ENCODE measurements around the gene ATAD3C. TPM values are rescaled to one million over a fixed set of nuclear protein-coding genes. Genes with fewer than 3 reads are reported as not detected.
A peak's percentile ranks its signal among the peaks of the same experiment; 100 is the strongest.

The ATAD3C gene, protein sequence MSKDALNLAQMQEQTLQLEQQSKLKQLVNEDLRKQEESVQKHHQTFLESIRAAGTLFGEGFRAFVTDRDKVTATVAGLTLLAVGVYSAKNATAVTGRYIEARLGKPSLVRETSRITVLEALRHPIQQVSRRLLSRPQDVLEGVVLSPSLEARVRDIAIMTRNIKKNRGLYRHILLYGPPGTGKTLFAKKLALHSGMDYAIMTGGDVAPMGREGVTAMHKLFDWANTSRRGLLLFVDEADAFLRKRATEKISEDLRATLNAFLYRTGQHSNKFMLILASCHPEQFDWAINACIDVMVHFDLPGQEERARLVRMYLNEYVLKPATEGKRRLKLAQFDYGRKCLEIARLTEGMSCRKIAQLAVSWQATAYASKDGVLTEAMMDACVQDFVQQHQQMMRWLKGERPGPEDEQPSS
- total RNA-seq, result 1 to 10 TPM; 1.9 to 8.5 (median 4.3) TPM

- no peak for TF ChIP-seq CTCF (IDR thresholded peaks at IDR 0.05)
- no peak for TF ChIP-seq POLR2AphosphoS5 (IDR thresholded peaks at IDR 0.05)
- TF ChIP-seq POLR2A (IDR thresholded peaks at IDR 0.05), result no peak
- Histone ChIP-seq H3K4me1 (no peaks in the 10 kb centered on the region), H3K9me3 (no peaks in the 10 kb centered on the region), H3K27ac (no peak within 1 kb of the TSS), H3K27me3 (no peaks in the 10 kb centered on the region), H3K4me3 (no peak within 1 kb of the TSS), H3K36me3 (no peaks in the 10 kb centered on the region)
- DNase-seq (ENCODE audit: low spot score in 2 of 2), result no peak
- intact Hi-C loops (cut with DNase I; ENCODE audit: low total_unique reads), result no loop called here
These were observed at the start of gene ATAD3C for GRCh38 chr1:1449099-1449739. TSS of gene ATAD3C (plus strand) at chr1:1449689. CDS start at chr1:1450684, 995 bp downstream.

- Histone ChIP-seq H3K4me3 (peak overlapping the region; percentile 94 to 100 (median 99)), H3K4me1 (peaks cover 0 to 18% of the 10 kb centered on the region in 2 donors), H3K36me3 (peaks cover 8% of the 10 kb centered on the region), H3K27ac (peak overlapping the region; percentile 82 to 88), H3K9me3 (no peaks in the 10 kb centered on the region), H3K27me3 (no peaks in the 10 kb centered on the region)
- intact Hi-C loops (cut with DNase I; ENCODE audit: low total_unique reads), result no loop called here
- no peak for DNase-seq (ENCODE audit: low spot score in 2 of 2)
- no peak for TF ChIP-seq POLR2A (IDR thresholded peaks at IDR 0.05)
These were observed 49.5 kb upstream of the ATAD3C start for GRCh38 chr1:1399872-1400575.

DNA sequence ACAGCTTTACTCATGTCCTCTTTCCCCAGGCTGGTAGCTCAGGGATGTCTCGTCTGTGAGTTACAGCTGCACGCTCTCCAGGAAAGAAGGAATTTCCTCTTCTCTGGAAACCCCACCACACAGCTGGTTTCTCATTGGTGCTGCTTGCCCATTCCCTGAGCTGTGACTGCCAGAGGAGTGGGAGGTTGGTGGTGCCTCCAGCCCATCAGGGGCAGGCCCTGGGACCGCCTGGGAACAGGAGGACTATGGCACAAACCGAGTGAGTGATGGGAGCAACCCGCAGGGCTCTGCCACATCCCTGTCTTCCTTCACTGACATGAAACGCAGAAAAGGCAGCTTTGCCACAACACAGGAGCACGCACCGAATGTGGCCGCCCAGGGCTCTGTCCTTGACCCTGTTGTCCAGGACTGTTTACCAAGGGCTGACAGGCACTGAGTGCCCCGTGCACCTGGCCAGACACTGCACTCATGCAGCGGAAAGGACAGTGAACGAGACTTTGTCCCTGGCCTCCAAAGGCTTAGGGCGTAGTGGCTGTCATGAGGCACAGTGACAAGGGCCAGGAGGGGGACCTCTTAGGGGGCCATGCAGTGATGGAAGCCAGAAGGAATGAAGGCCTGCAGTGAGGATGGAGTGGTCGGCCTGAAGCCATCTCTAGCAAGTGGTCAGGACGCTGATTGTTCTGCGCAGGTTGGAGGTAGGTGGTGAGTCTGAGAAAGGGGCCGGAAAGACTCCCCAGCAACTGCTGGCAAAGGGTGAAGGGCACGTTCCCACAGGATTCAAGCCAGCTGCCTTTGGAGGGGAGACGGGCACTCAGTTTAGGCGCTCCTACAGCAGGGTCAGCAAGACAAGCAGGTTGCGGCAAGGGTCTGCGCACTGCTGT, 48.7 kb upstream of the ATAD3C start:
- Histone ChIP-seq H3K4me3 (peak overlapping the region in 2 of 3 donors; percentile 94 to 99), H3K27ac (peak overlapping the region; percentile 82 to 88), H3K4me1 (peaks cover 0 to 19% of the 10 kb centered on the region in 2 donors), H3K27me3 (no peaks in the 10 kb centered on the region), H3K9me3 (no peaks in the 10 kb centered on the region), H3K36me3 (no peaks in the 10 kb centered on the region)
- intact Hi-C loops (cut with DNase I; ENCODE audit: low total_unique reads), result no loop called here
- TF ChIP-seq CTCF (IDR thresholded peaks at IDR 0.05) (no peak), POLR2AphosphoS5 (IDR thresholded peaks at IDR 0.05) (no peak), POLR2A (IDR thresholded peaks at IDR 0.05) (no peak)
- no peak for DNase-seq (ENCODE audit: low spot score in 2 of 2)

GRCh38 chr1:1401457-1402010, 48.0 kb upstream of the ATAD3C start:
- intact Hi-C loops (cut with DNase I; ENCODE audit: low total_unique reads), result no loop called here
- no peak overlapping the region for H3K27ac ChIP-seq
- DNase-seq (ENCODE audit: low spot score in 2 of 2), result no peak
- H3K9me3 ChIP-seq, result no peaks in the 10 kb centered on the region
- H3K27me3 ChIP-seq, result no peaks in the 10 kb centered on the region
- H3K36me3 ChIP-seq, result no peaks in the 10 kb centered on the region
- H3K4me3 ChIP-seq, result no peak overlapping the region
- TF ChIP-seq POLR2A (IDR thresholded peaks at IDR 0.05) (no peak), POLR2AphosphoS5 (IDR thresholded peaks at IDR 0.05) (no peak), CTCF (IDR thresholded peaks at IDR 0.05) (no peak)
- peaks cover 5 to 25% of the 10 kb centered on the region in 2 donors for H3K4me1 ChIP-seq
